ENCODE results near the gene SLC6A8.
"Not testable (repeated sequence)": the region's sequence is repeated elsewhere in the genome, so short reads cannot be mapped to it uniquely, and the experiment has no call there.

SLC6A8 gene

DNA sequence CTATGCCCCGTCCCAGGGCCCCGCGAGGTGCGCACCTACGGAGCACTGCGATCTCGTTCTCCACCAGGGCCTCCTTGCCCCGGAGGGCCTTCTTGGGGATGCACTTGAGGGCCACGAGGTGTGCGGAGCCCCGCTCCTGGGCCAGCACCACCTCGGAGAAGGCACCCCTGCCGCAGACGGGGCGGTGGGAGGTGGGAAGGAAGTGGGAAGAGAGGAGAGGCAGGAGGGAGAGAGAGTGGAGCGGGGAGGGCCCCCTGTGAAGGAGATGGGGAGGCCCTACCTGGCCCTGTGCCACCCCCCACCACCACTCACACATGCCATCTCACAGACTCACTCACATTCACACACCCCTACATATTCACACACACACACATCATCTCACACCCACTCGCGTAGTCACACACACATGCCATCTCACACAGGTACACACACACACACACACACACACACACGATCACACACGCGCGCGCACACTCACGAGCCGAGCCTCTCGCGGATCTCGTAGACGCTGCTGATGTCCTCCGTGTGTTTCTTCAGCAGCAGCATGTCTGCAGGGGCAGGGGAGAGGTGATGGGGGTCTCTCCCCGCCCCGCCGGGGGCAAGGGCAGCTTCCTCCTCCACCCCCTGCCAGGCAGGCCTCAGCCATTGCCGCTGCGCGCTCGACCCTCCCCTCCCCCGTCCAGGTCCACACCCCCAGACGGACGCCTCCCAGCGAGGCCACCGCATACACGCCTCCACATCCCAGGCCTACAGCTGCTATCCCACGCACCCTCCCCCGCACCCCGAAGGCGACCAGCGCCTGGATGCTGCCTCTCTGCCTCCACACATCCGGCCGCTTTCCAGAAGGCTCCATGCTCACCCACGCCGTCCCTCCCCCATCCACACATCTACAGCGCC, 14.9 kb upstream of the SLC6A8 start:
- DNase-seq (ENCODE audit: low read depth in 2 of 2) = no peak

DNA sequence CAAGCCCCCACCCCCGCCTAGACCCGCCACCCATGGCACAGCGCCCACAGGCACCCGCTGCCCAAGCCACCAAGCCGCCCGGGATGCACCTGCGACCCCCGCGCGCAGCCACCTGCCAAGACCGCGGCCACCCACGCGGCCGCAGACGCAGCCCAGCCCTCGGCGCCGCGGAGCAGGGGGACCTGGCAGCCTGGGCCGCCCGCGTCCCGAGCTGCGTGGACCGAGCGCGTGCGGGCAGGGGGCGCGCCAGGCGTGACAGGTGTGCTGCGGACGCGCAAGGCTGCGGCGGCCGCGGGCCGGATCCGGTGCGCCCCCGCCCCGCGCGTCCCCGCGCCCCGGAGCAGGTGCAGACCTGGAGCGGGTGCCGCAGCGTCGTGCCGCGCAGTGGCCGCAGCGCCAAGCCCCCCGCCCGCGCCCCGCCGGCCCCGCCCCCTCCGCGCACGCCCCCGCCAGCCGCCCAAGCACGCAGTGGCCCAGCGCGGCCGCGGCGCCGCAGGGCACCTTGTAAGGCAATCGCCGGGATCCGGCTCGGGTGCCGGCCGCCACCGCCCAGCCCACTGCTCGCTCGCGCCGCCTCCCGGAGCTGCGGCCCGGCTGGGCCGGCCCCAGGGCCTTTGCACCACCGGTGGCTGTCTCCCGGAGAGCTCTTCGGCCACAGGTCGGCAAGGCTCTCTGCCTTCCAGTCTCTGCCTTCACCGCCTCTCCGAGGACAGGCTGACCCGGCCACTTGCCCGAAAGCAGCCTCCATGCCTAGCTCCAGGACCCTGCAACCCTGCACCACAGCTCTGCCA, 14.1 kb upstream of the SLC6A8 start, which contains the start of gene PNCK:
Gene PNCK, minus strand, starts transcription at position 386 of the 791 bp plus-strand sequence. CDS start 737 bp downstream, outside the sequence.
- no peak for DNase-seq (ENCODE audit: low read depth in 2 of 2)

DNA sequence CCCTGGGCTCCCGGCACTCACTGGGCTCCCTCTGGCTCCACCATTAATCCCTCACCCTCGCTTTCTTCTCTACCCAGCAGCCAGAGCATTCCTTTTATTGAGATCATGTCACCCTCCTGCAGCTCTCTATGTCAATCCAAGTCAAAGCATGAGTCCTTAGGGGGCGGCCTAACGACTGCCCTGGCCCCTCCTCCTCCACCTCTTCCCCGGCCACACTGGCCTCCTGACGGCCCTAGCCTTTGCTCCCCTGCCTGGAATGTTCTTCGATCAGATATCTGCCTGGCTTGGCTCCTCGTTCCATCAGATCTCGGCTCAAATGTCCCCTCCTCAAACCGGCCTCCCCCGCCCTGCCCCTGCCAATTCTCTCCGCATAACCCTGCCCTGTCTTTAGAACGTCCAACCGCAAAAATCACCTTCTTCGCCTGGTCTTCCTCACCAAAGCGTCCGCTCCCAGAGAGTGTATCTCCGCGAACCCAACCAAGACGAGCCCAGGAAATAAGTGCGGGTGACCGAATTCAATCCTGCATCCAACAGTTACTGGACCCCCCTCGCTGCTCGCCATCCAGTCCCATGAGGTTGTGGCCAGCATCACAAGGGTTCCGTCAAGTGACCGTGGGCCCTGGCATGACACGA, 13.4 kb upstream of the SLC6A8 start:
- no peak for DNase-seq (ENCODE audit: low read depth in 2 of 2)

DNA sequence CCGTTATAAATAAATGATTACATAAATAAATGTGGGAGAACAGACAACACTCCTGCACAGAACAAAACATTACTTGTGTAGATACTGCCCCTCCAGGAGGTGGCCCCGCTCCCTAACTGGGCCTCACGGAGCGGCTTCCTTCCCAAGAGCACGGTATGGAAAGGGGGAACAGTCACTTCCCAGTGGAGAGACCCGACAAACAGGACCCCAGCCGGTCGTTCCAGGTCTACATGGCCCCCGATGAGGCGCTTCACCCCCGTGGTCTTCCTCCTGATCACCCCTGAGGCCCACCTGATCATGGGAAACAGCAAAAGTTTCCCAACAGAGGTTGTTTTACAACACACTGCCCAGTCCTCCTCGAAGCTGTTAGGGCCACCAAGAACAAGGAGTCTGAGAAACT, 6.6 kb upstream of the SLC6A8 start:
- no peak for DNase-seq (ENCODE audit: low read depth in 2 of 2)

DNA sequence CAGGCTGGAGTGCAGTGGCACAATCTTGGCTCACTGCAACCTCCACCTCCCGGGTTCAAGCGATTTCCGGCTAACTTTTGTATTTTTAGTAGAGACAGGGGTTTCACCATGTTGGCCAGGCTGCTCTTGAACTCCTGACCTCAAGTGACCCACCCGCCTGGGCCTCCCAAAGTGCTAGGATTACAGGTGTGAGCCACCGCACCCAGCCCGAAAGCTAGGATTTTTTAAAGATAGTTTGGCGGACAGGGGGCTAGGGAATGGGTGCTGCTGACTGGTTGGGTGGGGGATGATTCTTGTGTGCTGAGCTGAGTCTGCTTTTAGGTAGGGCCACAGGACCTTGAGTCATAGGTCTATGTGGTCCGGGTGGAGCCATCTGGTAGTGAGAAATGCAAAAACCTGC, 4.2 kb upstream of the SLC6A8 start:
- DNase-seq (ENCODE audit: low read depth in 2 of 2) = not testable (repeated sequence)

DNA sequence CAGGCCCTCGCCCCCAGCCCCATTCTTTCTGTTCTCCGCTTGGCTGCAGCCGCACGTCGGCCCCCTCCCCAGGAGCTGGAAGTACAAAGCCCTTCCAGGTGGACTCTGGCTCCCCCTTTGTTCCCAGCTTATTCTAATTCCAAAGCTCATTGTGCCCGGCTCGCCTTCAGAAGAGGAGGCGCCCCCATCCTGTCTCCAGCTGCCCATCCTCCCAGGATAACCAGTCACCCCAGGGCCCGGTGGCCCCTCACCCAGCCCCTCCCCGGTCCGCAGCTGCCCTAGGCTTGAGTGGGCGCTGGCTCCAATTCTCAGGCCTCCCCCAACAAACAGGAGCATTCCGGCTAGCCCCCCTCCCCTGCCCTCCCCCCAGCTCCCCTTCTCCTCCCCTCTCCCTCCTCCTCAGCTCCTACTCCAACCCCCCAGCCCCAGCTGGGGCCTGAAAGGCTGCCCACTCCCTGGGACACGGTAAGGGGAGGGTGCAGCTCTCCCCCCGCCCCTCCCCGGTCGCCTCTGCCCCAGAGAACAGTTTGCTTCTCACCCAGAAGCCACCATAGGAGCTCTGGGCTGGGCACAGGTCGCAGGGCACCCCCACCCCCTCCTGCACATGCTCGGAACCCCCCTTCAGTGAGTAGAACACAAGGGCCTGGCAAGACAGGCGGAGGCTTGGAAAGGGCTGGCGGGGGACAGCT, 3.1 kb upstream of the SLC6A8 start:
- DNase-seq (ENCODE audit: low read depth in 2 of 2) = no peak

DNA sequence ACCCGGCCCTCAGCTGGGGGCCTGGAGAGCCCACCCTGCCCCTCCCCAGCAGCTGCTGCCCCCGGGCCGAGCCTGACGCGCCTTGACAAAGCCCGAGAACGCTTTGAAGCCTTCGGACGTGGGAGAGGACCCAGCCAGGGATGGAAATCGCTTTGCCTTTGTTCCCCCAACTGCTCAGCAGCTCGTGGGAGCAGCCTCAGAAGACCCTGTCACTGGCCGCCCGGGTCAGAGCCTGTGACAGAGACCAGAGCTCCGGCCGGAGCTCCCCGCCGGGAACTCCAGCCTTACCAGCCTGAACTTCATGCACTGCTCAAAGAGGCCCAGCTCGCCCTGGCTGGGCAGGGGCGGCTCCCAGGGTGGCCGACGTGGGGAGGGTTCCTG, 2.6 kb upstream of the SLC6A8 start:
- DNase-seq (ENCODE audit: low read depth in 2 of 2) = no peak

DNA sequence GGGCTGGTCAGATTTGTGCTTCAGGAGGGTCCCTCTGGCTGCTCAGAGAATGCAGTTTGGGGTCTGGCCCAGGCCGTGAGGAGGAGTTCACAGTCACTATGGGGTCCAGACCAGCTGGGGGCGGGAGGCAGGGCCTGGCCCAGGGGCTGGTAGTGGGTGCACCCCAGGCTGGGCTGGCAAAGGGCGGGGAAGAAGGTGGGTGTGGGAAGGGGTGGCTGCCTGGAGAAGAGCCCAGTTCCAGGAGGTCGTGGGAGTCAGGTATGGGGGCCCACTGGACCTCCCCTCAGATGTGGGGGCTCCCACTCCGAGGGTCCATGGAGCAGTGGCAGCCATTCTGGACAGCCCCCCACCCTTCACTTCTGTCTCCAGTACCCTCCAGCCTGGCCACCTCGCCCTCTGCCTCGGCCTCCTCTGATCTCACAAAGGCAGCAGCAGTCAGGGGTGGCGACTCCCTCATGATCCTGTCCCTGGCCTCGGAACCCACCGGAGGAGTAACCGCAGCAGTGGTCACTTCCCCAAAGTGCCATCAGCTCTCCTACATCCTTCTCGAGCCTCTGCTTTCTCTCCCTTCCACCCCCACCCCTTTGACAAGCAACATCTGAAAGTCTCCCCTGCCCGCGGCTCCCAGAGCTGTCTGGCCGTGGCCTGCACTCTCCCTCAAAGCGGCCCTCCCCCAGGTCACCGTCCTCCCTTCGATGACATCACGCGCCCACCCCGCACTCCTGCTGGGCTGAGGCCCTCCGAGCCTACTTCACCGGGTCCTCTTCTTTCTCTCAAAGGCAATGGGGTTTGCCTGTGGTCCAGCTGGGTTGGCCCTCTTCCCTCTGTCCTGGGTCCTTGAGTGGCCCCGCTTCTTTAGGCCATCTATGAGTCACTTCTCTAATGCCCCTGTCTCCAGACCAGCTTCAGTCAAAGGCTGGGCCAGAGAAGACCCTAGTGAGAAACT, 1.7 kb upstream of the SLC6A8 start:
- no peak for DNase-seq (ENCODE audit: low read depth in 2 of 2)

DNA sequence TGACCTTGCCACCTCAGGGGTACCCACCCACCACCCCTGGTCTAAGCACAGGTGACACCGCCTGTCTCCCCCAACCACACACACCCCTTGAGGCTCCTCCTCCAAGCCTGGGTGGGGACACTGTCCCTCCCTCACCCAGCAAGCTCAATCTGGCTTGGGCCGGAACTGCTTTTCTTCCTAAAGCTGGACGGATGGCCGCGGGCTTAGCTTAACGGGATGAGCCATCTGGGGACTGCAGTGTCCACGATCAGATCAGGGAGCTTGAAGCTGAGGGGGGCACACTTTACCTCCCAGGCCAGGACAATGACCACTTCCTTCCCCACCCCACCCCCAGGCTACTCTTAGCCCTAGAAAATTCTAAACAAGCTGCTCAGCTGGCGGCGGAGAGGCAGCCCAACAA, 1.0 kb upstream of the SLC6A8 start:
- DNase-seq (ENCODE audit: low read depth in 2 of 2) = no peak

DNA sequence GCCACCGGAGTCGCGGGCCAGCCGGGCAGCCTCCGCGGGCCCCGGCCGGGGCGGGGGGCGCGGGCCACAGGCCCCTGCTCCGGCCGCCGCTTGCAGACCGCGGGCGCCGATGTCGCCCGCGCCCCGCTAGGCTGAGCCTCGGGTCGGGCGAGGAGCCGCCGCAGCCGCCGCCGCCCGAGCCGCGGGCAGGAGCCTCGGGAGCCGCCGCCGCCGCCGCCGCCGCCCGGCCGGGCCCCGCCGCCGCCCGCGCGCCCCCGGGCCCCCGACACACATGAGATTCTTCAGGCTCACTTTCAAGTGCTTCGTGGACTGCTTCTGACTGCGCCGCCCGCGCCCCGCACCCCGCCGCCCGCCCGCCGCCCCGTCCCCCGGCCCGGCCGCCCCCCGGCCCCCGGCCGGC, 345 bp downstream of the SLC6A8 start:
- no peak for DNase-seq (ENCODE audit: low read depth in 2 of 2)

DNA sequence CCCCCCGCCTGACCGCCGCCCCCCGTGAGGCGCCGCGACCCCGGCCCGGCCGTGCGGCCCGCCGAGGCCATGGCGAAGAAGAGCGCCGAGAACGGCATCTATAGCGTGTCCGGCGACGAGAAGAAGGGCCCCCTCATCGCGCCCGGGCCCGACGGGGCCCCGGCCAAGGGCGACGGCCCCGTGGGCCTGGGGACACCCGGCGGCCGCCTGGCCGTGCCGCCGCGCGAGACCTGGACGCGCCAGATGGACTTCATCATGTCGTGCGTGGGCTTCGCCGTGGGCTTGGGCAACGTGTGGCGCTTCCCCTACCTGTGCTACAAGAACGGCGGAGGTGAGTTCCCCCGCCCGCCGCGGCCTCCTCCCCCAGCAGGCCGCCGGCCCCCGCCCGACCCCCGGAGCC, 780 bp downstream of the SLC6A8 start:
- DNase-seq (ENCODE audit: low read depth in 2 of 2) = no peak

DNA sequence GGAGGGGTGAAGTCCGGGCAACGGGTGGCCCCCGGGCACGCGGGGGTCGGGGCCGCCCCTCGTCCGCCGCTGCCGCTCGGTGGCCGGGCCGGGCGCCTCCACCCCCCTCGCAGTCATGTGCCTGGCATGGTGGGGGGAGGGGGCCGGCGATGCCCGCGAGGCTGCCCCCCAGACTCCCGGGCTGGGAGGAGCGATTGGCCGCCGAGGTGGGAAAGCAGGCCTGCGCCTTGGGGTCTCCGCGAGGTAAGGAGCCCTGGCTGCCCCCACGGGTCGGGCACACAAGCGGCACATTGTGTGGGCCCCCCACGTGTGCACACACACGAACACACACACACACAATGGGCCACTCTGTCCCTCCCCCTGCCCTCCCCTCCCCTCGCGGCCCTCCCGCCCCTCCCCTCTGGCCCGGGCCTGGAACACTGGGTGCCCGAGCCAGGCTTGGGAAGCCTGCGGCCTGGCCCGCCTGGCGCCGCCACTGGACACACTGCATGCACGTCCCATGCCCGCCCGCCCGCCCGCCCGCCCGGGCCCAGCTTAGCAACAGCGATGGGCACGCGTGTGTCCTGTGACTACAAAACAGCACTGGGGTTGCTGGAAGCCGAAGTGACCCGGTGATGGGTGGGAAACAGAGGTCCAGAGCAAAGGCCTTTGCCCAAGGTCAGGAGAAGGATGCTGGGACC, 1.3 kb downstream of the SLC6A8 start:
- DNase-seq (ENCODE audit: low read depth in 2 of 2) = no peak

DNA sequence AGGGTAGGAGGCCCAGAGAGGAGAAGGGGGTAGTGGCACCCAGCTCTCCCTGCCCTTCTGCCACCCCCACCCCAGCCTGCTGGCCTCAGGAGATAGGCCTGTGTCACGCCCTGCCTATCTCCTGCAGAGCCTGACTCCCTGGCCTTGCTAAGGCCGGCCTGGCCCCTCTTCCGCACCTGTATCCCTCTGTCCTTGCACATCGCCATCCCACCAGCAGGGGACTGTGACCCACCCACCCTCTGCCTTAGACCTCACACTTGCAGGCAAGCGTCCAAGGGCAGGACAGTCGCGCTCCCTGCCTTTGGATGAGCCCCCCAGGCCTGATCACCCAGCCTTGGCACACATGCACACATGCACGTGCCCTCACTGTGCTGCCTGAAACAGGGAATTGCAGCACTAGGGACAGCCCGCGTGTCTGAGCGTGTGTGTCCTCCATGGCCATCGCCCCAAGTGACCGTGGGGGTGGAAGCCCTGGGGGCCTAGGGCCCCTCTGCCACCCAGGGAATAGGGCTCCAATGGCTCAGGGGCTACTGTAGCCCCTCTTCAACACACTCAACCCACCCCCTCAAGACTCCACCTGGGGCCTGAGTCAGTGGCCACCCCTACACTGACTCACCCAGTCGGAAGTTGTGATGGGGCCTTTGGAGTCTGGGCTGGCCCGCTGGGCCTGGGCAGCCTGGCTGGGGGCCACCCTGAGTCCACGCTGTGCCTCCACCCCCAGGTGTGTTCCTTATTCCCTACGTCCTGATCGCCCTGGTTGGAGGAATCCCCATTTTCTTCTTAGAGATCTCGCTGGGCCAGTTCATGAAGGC, 2.1 kb downstream of the SLC6A8 start:
- no peak for DNase-seq (ENCODE audit: low read depth in 2 of 2)

DNA sequence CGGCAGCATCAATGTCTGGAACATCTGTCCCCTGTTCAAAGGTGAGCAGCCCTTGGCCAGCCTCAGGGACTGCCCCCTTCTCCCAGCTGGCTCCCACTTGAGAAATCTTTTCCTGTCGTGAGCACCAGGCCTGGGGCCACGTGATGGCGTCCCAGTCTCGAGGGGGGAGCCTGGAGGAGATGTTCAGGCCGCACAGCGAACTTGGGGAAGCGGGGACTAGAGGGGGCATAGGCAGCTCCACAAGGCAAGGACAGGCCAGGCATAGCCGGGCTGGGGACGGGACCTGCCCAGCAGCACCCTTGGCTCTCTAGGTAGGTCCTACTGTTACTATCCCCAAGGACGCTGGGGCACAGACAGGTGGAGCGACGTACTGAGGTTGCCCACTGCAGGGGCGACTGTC, 2.7 kb downstream of the SLC6A8 start:
- no peak for DNase-seq (ENCODE audit: low read depth in 2 of 2)

DNA sequence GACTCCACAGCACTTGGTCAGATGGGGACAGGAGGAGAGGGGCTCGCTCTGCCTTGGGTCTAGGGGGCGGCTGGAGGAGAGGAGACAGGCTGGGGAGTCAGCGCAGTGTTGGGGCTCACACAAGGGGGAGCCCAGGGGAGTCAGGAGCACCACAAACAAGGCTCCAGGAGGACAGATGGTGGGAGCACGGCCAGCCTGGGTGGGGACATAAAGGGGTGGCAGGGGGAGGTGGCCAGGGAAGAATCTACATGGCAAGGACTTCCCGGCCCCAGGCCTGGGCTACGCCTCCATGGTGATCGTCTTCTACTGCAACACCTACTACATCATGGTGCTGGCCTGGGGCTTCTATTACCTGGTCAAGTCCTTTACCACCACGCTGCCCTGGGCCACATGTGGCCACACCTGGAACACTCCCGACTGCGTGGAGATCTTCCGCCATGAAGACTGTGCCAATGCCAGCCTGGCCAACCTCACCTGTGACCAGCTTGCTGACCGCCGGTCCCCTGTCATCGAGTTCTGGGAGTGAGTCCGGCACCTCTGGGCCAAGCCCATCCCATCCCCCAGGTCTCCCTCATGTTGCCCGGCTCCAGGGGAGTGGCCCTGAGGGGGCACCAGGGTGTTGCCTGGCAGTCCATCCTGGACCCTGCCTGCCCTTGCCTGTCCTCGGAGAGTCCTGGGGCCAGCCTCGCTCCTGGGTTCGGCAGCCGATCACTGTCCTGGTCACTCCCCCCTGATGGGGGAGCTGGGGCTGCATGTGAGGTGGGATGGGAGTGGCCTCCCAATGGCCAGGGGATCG, 3.5 kb downstream of the SLC6A8 start:
- DNase-seq (ENCODE audit: low read depth in 2 of 2) = not testable (repeated sequence)

DNA sequence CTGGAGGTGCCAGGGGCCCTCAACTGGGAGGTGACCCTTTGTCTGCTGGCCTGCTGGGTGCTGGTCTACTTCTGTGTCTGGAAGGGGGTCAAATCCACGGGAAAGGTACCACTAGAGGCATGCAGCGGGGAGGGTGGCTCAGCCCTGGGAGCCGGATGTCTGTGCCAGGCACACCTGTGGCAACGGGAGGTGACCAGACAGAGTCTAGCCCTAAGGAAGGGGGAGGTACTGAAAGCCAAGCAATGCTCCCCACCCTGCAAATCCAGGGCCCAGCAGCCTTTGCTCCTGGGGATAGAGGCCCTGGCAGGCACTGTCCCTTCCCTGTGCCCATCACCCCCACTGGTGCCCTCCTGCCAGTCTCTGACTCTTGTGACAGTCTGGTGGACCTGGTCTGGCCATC, 4.3 kb downstream of the SLC6A8 start:
- no peak for DNase-seq (ENCODE audit: low read depth in 2 of 2)

DNA sequence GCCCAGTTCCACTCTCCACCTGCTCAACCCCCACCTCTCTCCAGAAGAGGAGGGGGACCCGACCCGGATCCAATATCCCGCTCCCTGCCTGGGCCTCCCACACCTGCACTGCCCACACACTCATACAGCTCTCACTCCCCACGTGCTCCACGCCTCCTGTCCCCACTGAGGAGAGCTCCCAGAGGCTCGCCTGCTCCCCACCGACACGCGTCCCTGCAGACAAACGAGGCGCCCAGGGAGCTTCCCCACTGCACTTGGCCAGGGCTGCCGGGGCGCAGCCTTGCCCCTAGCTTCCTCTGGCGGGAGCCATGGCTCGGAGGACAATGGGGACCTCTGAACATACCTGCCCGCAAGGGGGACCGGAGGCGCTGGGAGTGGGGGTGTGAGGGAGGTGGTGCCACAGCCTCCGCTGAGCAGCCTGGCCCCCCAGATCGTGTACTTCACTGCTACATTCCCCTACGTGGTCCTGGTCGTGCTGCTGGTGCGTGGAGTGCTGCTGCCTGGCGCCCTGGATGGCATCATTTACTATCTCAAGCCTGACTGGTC, 5.0 kb downstream of the SLC6A8 start:
- DNase-seq (ENCODE audit: low read depth in 2 of 2) = no peak
